HepG2 (cell line): Measurements from ENCODE around the gene IGFLR1. TPM values are rescaled to one million over a fixed set of nuclear protein-coding genes. Genes with fewer than 3 reads are reported as not detected.
A peak's percentile ranks its signal among the peaks of the same experiment; 100 is the strongest.

ENCODE experiments used
- ATAC-seq: fragments of 200-7000 bp; cut with Tn5 transposase; 3 replicates; pipeline ENCODE4 v1.9.1; 2020; ENCODE audit warnings: mild to moderate bottlenecking, moderate library complexity
- BruUV-seq: library from RNA; stranded (reverse); fragments of 400-500 nt; replicated peaks from 2 replicates; lab custom pipeline; 2021; lab: Mats Ljungman, UMichigan
- CTCF ChIA-PET: fragments of 300-600 bp; formaldehyde crosslinking; extraction: SDS; loops from one replicate; lab custom pipeline; 2021; ENCODE audit warnings: low total read pairs, inconsistent platforms, low intra/inter-chr PET ratio; lab: Yijun Ruan, JAX
- POLR2A ChIA-PET: fragments of 350-600 bp; sonication (Branson Sonifier 250); formaldehyde crosslinking; loops from one replicate; lab custom pipeline; 2020; ENCODE audit warnings: antibody characterized with exemption, inconsistent platforms; lab: Yijun Ruan, JAX
- DNase-seq: peaks from one replicate; pipeline ENCODE4 v3.0.0-alpha.2; 2015; ENCODE audit warnings: low spot score
- FAIRE-seq: peaks from 3 replicates; lab custom pipeline; 2011; peaks lifted over from hg19 to GRCh38; lab: Jason Lieb, UNC
- H2AFZ ChIP-seq: one replicate; pipeline ENCODE4 v1.6.1; 2011; ENCODE audit warnings: low read length, inconsistent platforms
- H3K27ac ChIP-seq: fragments of 300-600 bp; 3 replicates; pipeline ENCODE4 v1.8.0; 2011; ENCODE audit warnings: mixed run types, mild to moderate bottlenecking, mixed read lengths, low read length, inconsistent platforms; ENCODE audit not compliant: insufficient read depth; ENCODE audit errors: extremely low read length
- H3K27me3 ChIP-seq, 2 experiments: fragments of 200-600 bp in 1 of 2; 2 replicates in 1 of 2; 3 replicates in 1 of 2; pipeline versions ENCODE4 v1.6.0 to v1.8.0; 2011; ENCODE audit warnings: low read length in 2 of 2, mild to moderate bottlenecking in 2 of 2, moderate library complexity in 2 of 2, inconsistent platforms in 1 of 2; ENCODE audit not compliant: insufficient read depth in 2 of 2, control insufficient read depth in 1 of 2
- H3K36me3 ChIP-seq, 2 experiments: fragments of 200-600 bp in 1 of 2; replicated peaks in 1 of 2; 2 replicates in 1 of 2; 3 replicates in 1 of 2; pipeline versions ENCODE4 v1.5.1 to v1.8.0; 2011; ENCODE audit warnings: low read length in 2 of 2, inconsistent platforms in 1 of 2; ENCODE audit not compliant: insufficient read depth in 2 of 2, control insufficient read depth in 1 of 2
- H3K4me1 ChIP-seq: 2 replicates; pipeline ENCODE4 v1.5.1; 2012; ENCODE audit warnings: low read length, inconsistent platforms; ENCODE audit not compliant: insufficient read depth
- H3K4me2 ChIP-seq: 2 replicates; pipeline ENCODE4 v1.6.0; 2011; ENCODE audit warnings: low read depth, low read length, inconsistent platforms
- H3K4me3 ChIP-seq, 3 experiments: fragments of 200-600 bp in 1 of 3; sonication (generic), shearing (Covaris generic) in 1 of 3; replicated peaks in 1 of 3; 2 replicates each; pipeline ENCODE4 v1.5.1; 2011 to 2016; ENCODE audit warnings: low read length in 3 of 3, inconsistent platforms in 2 of 3, low read depth in 2 of 3, mild to moderate bottlenecking in 2 of 3, control low read depth in 1 of 3, mixed read lengths in 1 of 3; ENCODE audit not compliant: insufficient read depth in 1 of 3
- H3K79me2 ChIP-seq: one replicate; pipeline ENCODE4 v1.6.1; 2011; ENCODE audit warnings: low read length, inconsistent platforms; ENCODE audit not compliant: insufficient read depth
- H3K9ac ChIP-seq: 2 replicates; pipeline ENCODE4 v1.6.0; 2011; ENCODE audit warnings: mild to moderate bottlenecking, low read depth, low read length, inconsistent platforms; ENCODE audit not compliant: insufficient read depth
- H3K9me3 ChIP-seq: 2 replicates; pipeline ENCODE4 v1.5.1; 2012; ENCODE audit warnings: mild to moderate bottlenecking, low read length
- H4K20me1 ChIP-seq: 2 replicates; pipeline ENCODE4 v1.6.0; 2011; ENCODE audit warnings: inconsistent platforms, mild to moderate bottlenecking, low read length, moderate library complexity; ENCODE audit not compliant: insufficient read depth
- AGO2 ChIP-seq: fragments of 200-400 bp; formaldehyde crosslinking; optimal IDR thresholded peaks from 2 replicates; pipeline ENCODE3; 2017; ENCODE audit warnings: mild to moderate bottlenecking, low read depth, low read length, moderate library complexity
- NFKB2 ChIP-seq: sonication (generic); formaldehyde crosslinking; IDR thresholded peaks from 2 replicates; pipeline ENCODE4 v1.4.0; 2020; ENCODE audit warnings: missing genetic modification reagents, borderline replicate concordance
- RBFOX2 ChIP-seq: fragments of 200-400 bp; formaldehyde crosslinking; IDR thresholded peaks from 2 replicates; pipeline ENCODE4 v1.6.1; 2017; ENCODE audit warnings: low read depth, mild to moderate bottlenecking, low read length
- ZBTB38 ChIP-seq: sonication (generic); formaldehyde crosslinking; IDR thresholded peaks from 2 replicates; pipeline ENCODE4 v1.5.1; 2020; ENCODE audit warnings: mild to moderate bottlenecking, missing genetic modification reagents
- ZNF746 ChIP-seq: sonication (generic); formaldehyde crosslinking; IDR thresholded peaks from 2 replicates; pipeline ENCODE4 v1.8.0; 2022; ENCODE audit warnings: mild to moderate bottlenecking, missing genetic modification reagents
- WGBS: methylation state at CpG from one replicate; pipeline ENCODE4 v1.1.6; 2017; ENCODE audit warnings: low lambda C conversion rate; 5-methylcytosine and 5-hydroxymethylcytosine counted together
- in situ Hi-C: cut with HindIII; loops from 2 replicates; pipeline ENCODE4 v1.10.0; 2017; ENCODE audit warnings: low pct_unique_long_range_greater_than_20kb; ENCODE audit not compliant: extremely low pct_ligation_motif_present
- intact Hi-C: fragments of 100-400 bp; cut with micrococcal nuclease; formaldehyde crosslinking; loops from one replicate; pipeline ENCODE4 v1.10.0; 2022; ENCODE audit not compliant: unreplicated experiment
- polyA plus RNA-seq, 8 experiments: library from polyadenylated mRNA; depleted of rRNA in 3 of 8; stranded (reverse) in 7 of 8; unstranded in 1 of 8; fragments of >200 nt; fragmentation: Illumina TruSeq in 4 of 8; extraction: Trizol in 4 of 8; gene quantifications; 2 replicates each; pipeline versions ENCODE4 v1.2.1 to v1.2.3, GENCODE V29; 2011 to 2016; ENCODE audit warnings: low read depth in 4 of 8, missing spikeins in 1 of 8, mixed read lengths in 1 of 8; ENCODE audit not compliant: insufficient read depth in 1 of 8
- total RNA-seq, 5 experiments: library from RNA; depleted of rRNA; stranded (reverse); fragments of >200 nt; fragmentation: Illumina TruSeq; extraction: Trizol; gene quantifications; 2 replicates each; pipeline ENCODE4 v1.2.3, GENCODE V29; 2016; ENCODE audit warnings: low read depth in 1 of 5

IGFLR1 gene
- total and polyA plus RNA-seq, 2 of the 13 experiments (the other 11 are each of a cell fraction or from before 2014, with no cell fraction given): 5.4 to 8.9 TPM

DNA sequence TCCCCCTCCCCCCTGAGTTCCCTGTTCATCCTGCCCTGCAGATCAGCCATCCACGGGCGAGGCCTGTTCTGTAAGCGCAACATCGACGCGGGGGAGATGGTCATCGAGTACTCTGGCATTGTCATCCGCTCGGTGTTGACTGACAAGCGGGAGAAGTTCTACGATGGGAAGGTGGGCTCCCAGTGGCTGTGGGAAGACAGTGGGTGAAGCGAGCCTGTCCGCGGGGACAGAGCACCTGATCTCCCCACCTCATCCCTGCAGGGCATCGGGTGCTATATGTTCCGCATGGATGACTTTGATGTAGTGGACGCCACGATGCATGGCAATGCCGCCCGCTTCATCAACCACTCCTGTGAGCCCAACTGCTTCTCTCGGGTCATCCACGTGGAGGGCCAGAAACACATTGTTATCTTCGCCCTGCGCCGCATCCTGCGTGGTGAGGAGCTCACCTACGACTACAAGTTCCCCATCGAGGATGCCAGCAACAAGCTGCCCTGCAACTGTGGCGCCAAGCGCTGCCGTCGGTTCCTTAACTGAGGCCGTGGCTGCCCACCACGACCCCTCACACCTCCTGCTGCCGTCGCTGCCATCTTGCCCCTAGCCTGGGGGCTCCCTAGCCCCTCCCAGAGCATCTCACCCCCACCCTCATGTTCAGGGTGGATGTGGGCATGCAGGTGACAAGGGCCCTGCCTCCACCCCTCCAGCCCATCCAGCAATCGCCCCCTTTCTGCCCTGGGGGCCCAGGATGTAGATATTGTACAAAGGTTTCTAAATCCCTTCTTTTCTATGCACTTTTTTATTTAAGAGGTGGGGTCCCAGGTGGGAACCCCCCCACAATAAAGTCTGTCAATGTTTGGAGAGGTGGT, 4.0 kb downstream of the IGFLR1 start:
- 97% methylated on average over 34 of the region's 37 CpGs for WGBS
- Histone ChIP-seq H3K4me2 (no peak overlapping the region), H3K27me3 (no peaks in the 10 kb centered on the region), H3K4me1 (peaks cover 20% of the 10 kb centered on the region), H4K20me1 (no peaks in the 10 kb centered on the region), H3K79me2 (no peaks in the 10 kb centered on the region), H3K4me3 (no peak overlapping the region), H2AFZ (no peak overlapping the region), H3K9ac (no peak overlapping the region), H3K27ac (no peak overlapping the region), H3K36me3 (peaks cover 22 to 55% of the 10 kb centered on the region in 2 experiments; a peak in 4 of 5 replicates), H3K9me3 (no peaks in the 10 kb centered on the region)
- in situ Hi-C loops: no loop called here
- ChIA-PET CTCF (interaction anchor here (1.7 kb wide), 1 partner anchor 45 kb away, joined by 5 read pairs; no protein-coding TSS in a partner anchor), POLR2A (interaction anchor here (1.1 to 4.6 kb wide), 3 partner anchors 10 to 18 kb away, joined by 3 to 69 read pairs (median 7); partner anchors contain the start of gene LIN37)
- FAIRE-seq (no peak), ATAC-seq (no peak), DNase-seq (no peak)
- TSS peak; percentile 41 for BruUV-seq
- TF ChIP-seq ZBTB38 (CRISPR knock-in tag) (0 out of 2 replicates have a peak, but pooled peaks have one; percentile 29), ZNF746 (no peak), AGO2 (peak; percentile 55), RBFOX2 (0 out of 2 replicates have a peak, but pooled peaks have one; percentile 33), NFKB2 (0 out of 2 replicates have a peak, but pooled peaks have one; percentile 29)
- intact Hi-C loops: no loop called here
